Ascending aorta (tissue), 2 donors: ENCODE data around the gene SAFB2. TPM values are rescaled to one million over a fixed set of nuclear protein-coding genes. Genes with fewer than 3 reads are reported as not detected.

Source experiments
- DNase-seq, 2 donors: peaks; one replicate each; pipeline ENCODE4 v3.0.0-alpha.2; 2019; ENCODE audit warnings: low spot score in 2 of 2
- H3K27ac ChIP-seq, 2 donors: fragments of 200-600 bp; sonication (generic); one replicate each; pipeline ENCODE4 v1.5.1; 2016 to 2017; ENCODE audit warnings: mild to moderate bottlenecking in 1 of 2
- H3K27me3 ChIP-seq: fragments of 200-600 bp; sonication (generic); one replicate; pipeline ENCODE4 v1.5.1; 2017
- H3K36me3 ChIP-seq, 2 donors: fragments of 200-600 bp; sonication (generic); one replicate each; pipeline ENCODE4 v1.5.1; 2016
- H3K4me1 ChIP-seq, 2 donors: fragments of 200-600 bp; sonication (generic); one replicate each; pipeline ENCODE4 v1.5.1; 2016 to 2017; ENCODE audit warnings: mild to moderate bottlenecking in 1 of 2
- H3K4me3 ChIP-seq, 2 donors: fragments of 200-600 bp; sonication (generic); one replicate each; pipeline ENCODE4 v1.5.1; 2016 to 2017; ENCODE audit warnings: mild to moderate bottlenecking in 1 of 2
- H3K9me3 ChIP-seq, 2 donors: fragments of 200-600 bp; sonication (generic); one replicate each; pipeline ENCODE4 v1.5.1; 2016
- CTCF ChIP-seq, 3 experiments: fragments of 200-600 bp in 2 of 3; fragments of 450-650 bp in 1 of 3; sonication (generic) in 2 of 3; IDR thresholded peaks; one replicate each; pipeline ENCODE4 v1.5.1; 2016 to 2019; ENCODE audit warnings: antibody characterized with exemption in 3 of 3, mild to moderate bottlenecking in 1 of 3, moderate library complexity in 1 of 3
- intact Hi-C: fragments of 100-400 bp; cut with DNase I; formaldehyde crosslinking; loops from one replicate; pipeline ENCODE4 v1.15.1; 2023
- total RNA-seq: library from RNA; depleted of rRNA; stranded (reverse); fragments of >200 nt; gene quantifications from one replicate; pipeline ENCODE4 v1.1.0, GENCODE V29; 2016

Gene SAFB2
- total RNA-seq, 1 donor from 2014 or later, result 10.7 TPM

- Histone ChIP-seq H3K4me1 (no peaks in the 10 kb centered on the region), H3K27me3 (no peaks in the 10 kb centered on the region), H3K27ac (no peak overlapping the region), H3K4me3 (no peak overlapping the region), H3K9me3 (peaks cover 6 to 12% of the 10 kb centered on the region in 2 donors), H3K36me3 (no peaks in the 10 kb centered on the region)
- intact Hi-C loops, result no loop called here
- TF ChIP-seq CTCF (IDR thresholded peaks at IDR 0.05), result no peak
- DNase-seq, result no peak
Observed at GRCh38 chr19:5562280-5562679, 60.3 kb downstream of the SAFB2 start.

GRCh38 chr19:5561559-5561958 is 61.0 kb downstream of the SAFB2 start:
- Histone ChIP-seq H3K27me3 (no peaks in the 10 kb centered on the region), H3K4me1 (no peaks in the 10 kb centered on the region)

GRCh38 chr19:5560156-5560555 is 62.4 kb downstream of the SAFB2 start:
- Histone ChIP-seq H3K27ac (no peak overlapping the region), H3K4me1 (no peaks in the 10 kb centered on the region), H3K27me3 (no peaks in the 10 kb centered on the region), H3K36me3 (no peaks in the 10 kb centered on the region), H3K4me3 (no peak overlapping the region), H3K9me3 (peaks cover 6 to 12% of the 10 kb centered on the region in 2 donors)
- intact Hi-C loops, result no loop called here
- TF ChIP-seq CTCF (IDR thresholded peaks at IDR 0.05), result no peak
- DNase-seq, result no peak

More at GRCh38 chr19:5561559-5561958, 61.0 kb downstream of the SAFB2 start:
- no peaks in the 10 kb centered on the region for H3K36me3 ChIP-seq
- no peak overlapping the region for H3K27ac ChIP-seq
- no peak for TF ChIP-seq CTCF (IDR thresholded peaks at IDR 0.05)
- intact Hi-C loops, result no loop called here
- no peak overlapping the region for H3K4me3 ChIP-seq
- peaks cover 6 to 12% of the 10 kb centered on the region in 2 donors for H3K9me3 ChIP-seq
- no peak for DNase-seq

- Histone ChIP-seq H3K4me1 (no peaks in the 10 kb centered on the region), H3K9me3 (peaks cover 6 to 12% of the 10 kb centered on the region in 2 donors), H3K27me3 (no peaks in the 10 kb centered on the region), H3K4me3 (no peak overlapping the region), H3K36me3 (no peaks in the 10 kb centered on the region), H3K27ac (no peak overlapping the region)
- no peak for DNase-seq
- intact Hi-C loops, result no loop called here
- TF ChIP-seq CTCF (IDR thresholded peaks at IDR 0.05), result no peak
Observed at GRCh38 chr19:5559804-5560133, 62.8 kb downstream of the SAFB2 start.

- no peak for DNase-seq
- Histone ChIP-seq H3K27ac (no peak overlapping the region), H3K27me3 (no peaks in the 10 kb centered on the region), H3K4me1 (no peaks in the 10 kb centered on the region), H3K4me3 (no peak overlapping the region), H3K9me3 (peaks cover 6 to 12% of the 10 kb centered on the region in 2 donors), H3K36me3 (no peaks in the 10 kb centered on the region)
- intact Hi-C loops, result no loop called here
- TF ChIP-seq CTCF (IDR thresholded peaks at IDR 0.05), result no peak
Observed at GRCh38 chr19:5558101-5558621, 64.4 kb downstream of the SAFB2 start.

- H3K36me3 ChIP-seq, result no peaks in the 10 kb centered on the region
- DNase-seq, result no peak
- no peak for TF ChIP-seq CTCF (IDR thresholded peaks at IDR 0.05)
- H3K4me3 ChIP-seq, result no peak overlapping the region
- intact Hi-C loops, result no loop called here
- H3K27me3 ChIP-seq, result no peaks in the 10 kb centered on the region
- no peaks in the 10 kb centered on the region for H3K4me1 ChIP-seq
- peaks cover 6 to 12% of the 10 kb centered on the region in 2 donors for H3K9me3 ChIP-seq
- H3K27ac ChIP-seq, result no peak overlapping the region
Observed at GRCh38 chr19:5557691-5558090, 64.9 kb downstream of the SAFB2 start.
